GM18502 (cell line): ENCODE results near the gene GGN.
"Not testable (repeated sequence)": the region's sequence is repeated elsewhere in the genome, so short reads cannot be mapped to it uniquely, and the experiment has no call there.

Experiments used
- ATAC-seq: cut with Tn5 transposase; IDR thresholded peaks from one replicate; pipeline ENCODE4 v1.9.1; 2021; ENCODE audit warnings: mild to moderate bottlenecking; ENCODE audit not compliant: unreplicated experiment, poor library complexity

GGN gene

GRCh38 chr19:38387550-38388348 lies at the start of gene GGN:
TSS of gene GGN (minus strand) at chr19:38388034. CDS start at chr19:38387261, 773 bp downstream.
- peak; percentile 52 for ATAC-seq

- ATAC-seq, result no peak
These were observed 49.5 kb upstream of the GGN start for GRCh38 chr19:38437295-38437694.

GRCh38 chr19:38434549-38435051 lies 46.8 kb upstream of the GGN start:
- no peak for ATAC-seq

GRCh38 chr19:38433268-38433733 lies 45.5 kb upstream of the GGN start, which contains the start of gene RYR1:
TSS of gene RYR1 (plus strand) at chr19:38433691. CDS start at chr19:38433830, 139 bp downstream.
- ATAC-seq, result no peak

- ATAC-seq, result no peak
These were observed 43.1 kb upstream of the GGN start for GRCh38 chr19:38430931-38431330.

GRCh38 chr19:38429811-38430156 lies 42.0 kb upstream of the GGN start:
- ATAC-seq, result no peak

GRCh38 chr19:38429055-38429810 lies 41.4 kb upstream of the GGN start:
- ATAC-seq, result no peak

GRCh38 chr19:38427035-38427677 lies 39.3 kb upstream of the GGN start:
- ATAC-seq, result not testable (repeated sequence)

- ATAC-seq, result no peak
These were observed 38.1 kb upstream of the GGN start, which contains the start of gene RASGRP4 for GRCh38 chr19:38425810-38426466. TSS of gene RASGRP4 (minus strand) at chr19:38426219. CDS start at chr19:38426091, 128 bp downstream.

GRCh38 chr19:38425222-38425809 lies 37.5 kb upstream of the GGN start:
- no peak for ATAC-seq

GRCh38 chr19:38424272-38424671 lies 36.4 kb upstream of the GGN start:
- ATAC-seq, result no peak

GRCh38 chr19:38422438-38422837 lies 34.6 kb upstream of the GGN start:
- ATAC-seq, result no peak

- ATAC-seq, result no peak
These were observed 34.0 kb upstream of the GGN start for GRCh38 chr19:38421856-38422255.

GRCh38 chr19:38420935-38421334 lies 33.1 kb upstream of the GGN start:
- no peak for ATAC-seq

GRCh38 chr19:38417544-38418506 lies 30.0 kb upstream of the GGN start:
- no peak for ATAC-seq

GRCh38 chr19:38417146-38417543 lies 29.3 kb upstream of the GGN start:
- no peak for ATAC-seq

GRCh38 chr19:38413416-38413815 lies 25.6 kb upstream of the GGN start:
- no peak for ATAC-seq

GRCh38 chr19:38412961-38413360 lies 25.1 kb upstream of the GGN start:
- no peak for ATAC-seq

- no peak for ATAC-seq
These were observed 24.7 kb upstream of the GGN start for GRCh38 chr19:38412491-38412890.
